Right renal pelvis (tissue), 4 donors: ENCODE data around the gene MPRIP. TPM values are rescaled to one million over a fixed set of nuclear protein-coding genes. Genes with fewer than 3 reads are reported as not detected.
"Not testable (repeated sequence)": the region's sequence is repeated elsewhere in the genome, so short reads cannot be mapped to it uniquely, and the experiment has no call there.

Experiments
- DNase-seq, 4 donors: peaks; one replicate each; pipeline ENCODE4 v3.0.0-alpha.2; 2013; ENCODE audit warnings: low read depth in 4 of 4, low spot score in 3 of 4, missing footprints in 1 of 4
- polyA plus RNA-seq, 4 donors: library from polyadenylated mRNA; unstranded; fragments of 120-200 nt; gene quantifications; one replicate each; pipeline ENCODE4 v1.2.1, GENCODE V29; 2013; ENCODE audit not compliant: insufficient read length in 4 of 4

Gene MPRIP, protein sequence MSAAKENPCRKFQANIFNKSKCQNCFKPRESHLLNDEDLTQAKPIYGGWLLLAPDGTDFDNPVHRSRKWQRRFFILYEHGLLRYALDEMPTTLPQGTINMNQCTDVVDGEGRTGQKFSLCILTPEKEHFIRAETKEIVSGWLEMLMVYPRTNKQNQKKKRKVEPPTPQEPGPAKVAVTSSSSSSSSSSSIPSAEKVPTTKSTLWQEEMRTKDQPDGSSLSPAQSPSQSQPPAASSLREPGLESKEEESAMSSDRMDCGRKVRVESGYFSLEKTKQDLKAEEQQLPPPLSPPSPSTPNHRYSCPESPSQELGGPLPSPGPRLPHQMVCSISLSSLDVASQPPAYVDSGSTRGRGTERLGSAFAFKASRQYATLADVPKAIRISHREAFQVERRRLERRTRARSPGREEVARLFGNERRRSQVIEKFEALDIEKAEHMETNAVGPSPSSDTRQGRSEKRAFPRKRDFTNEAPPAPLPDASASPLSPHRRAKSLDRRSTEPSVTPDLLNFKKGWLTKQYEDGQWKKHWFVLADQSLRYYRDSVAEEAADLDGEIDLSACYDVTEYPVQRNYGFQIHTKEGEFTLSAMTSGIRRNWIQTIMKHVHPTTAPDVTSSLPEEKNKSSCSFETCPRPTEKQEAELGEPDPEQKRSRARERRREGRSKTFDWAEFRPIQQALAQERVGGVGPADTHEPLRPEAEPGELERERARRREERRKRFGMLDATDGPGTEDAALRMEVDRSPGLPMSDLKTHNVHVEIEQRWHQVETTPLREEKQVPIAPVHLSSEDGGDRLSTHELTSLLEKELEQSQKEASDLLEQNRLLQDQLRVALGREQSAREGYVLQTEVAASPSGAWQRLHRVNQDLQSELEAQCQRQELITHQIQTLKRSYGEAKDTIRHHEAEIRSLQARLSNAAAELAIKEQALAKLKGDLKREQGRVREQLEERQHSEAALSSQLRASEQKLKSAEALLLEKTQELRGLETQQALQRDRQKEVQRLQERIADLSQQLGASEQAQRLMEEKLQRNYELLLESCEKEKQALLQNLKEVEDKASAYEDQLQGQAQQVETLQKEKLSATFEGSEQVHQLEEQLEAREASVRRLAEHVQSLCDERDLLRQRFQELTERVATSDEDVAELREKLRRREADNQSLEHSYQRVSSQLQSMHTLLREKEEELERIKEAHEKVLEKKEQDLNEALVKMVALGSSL (N-terminal part only)
- polyA plus RNA-seq = 100 to 1,000 TPM; 140 to 180 (median 164) TPM

DNA sequence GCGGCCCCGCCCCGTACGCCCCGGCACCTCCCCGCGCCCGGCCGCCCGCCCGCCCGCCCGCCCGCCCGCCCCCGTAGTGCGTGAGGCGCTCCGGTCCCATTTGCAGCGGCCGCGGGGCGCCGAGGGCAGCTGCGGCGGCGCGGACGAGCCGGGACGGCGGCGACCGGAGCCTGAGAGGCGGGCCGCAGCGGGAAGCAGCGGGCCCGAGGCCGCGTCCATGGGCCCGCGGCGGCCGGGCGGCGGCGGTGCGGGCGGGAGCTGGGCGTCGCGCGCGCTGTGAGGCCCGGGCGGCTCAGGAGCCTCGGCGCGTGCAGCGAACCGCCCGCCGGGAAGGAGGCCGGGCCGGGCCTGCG is at the start of gene MPRIP:
TSS of gene MPRIP (plus strand) at position 74 of the 353 bp plus-strand sequence. CDS start 392 bp downstream, outside the sequence.
- no peak for DNase-seq

- DNase-seq = no peak
These were observed 47.6 kb upstream of the MPRIP start for GRCh38 chr17:16994631-16995030.

DNA sequence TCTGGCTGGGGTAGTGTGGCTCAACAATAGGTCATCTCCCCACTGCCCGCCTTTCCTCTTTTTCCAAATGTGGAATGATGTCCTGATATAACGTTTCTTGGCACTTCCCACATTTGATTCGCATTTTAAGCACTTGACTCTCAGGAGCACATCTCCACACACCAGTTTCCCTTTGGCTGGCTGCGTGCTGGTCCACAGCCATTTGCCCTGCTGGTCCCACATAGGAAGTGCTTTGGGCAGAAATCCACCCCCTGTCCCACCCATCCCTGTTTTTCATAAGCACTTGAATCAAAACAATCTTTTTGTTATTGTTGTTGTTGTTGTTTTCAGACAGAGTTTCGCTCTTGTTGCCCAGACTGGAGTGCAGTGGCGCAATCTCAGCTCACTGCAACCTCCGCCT is 46.3 kb upstream of the MPRIP start:
- no peak for DNase-seq

GRCh38 chr17:16996726-16997125 is 45.5 kb upstream of the MPRIP start:
- not testable (repeated sequence) for DNase-seq

- DNase-seq = no peak
These were observed 44.5 kb upstream of the MPRIP start for GRCh38 chr17:16997514-16998429.

GRCh38 chr17:16999931-17000625 is 42.2 kb upstream of the MPRIP start:
- no peak for DNase-seq

DNA sequence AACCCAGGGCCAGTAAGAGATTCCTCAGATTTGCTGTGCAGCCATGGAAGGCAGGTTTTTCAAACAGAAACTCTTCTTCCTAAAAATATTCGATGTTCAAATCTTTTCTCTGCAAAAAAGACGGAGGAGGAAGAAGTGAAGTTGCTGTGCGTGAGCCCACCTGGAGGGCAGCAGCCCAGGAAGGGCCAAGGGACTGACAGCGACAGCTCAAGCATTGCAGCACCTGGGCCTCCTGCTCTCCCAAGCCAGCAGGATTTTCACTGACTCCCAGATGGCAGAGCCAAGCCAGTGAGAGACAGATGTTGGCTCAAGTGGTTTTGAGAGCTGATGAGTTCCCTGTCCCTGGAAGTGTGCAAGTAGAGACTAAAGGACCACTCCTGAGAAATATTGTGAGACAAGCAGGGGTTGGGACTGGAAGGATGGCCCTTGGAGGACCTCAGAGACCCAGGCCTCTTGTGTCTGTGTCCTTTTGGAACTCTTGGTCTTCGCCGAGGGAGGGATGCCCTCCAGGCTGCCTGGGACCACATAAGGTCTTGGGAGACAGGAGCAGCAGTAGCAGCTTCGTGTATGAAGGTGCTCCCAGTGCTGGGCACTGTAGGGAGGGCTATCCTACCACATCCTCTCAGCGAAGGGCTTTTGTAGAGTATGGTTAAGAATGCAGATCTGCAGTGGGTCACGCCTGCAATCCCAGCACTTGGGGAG is 41.0 kb upstream of the MPRIP start:
- DNase-seq = no peak

GRCh38 chr17:17001874-17002520 is 40.3 kb upstream of the MPRIP start:
- DNase-seq = peak; percentile 45 to 62 (median 54)

DNA sequence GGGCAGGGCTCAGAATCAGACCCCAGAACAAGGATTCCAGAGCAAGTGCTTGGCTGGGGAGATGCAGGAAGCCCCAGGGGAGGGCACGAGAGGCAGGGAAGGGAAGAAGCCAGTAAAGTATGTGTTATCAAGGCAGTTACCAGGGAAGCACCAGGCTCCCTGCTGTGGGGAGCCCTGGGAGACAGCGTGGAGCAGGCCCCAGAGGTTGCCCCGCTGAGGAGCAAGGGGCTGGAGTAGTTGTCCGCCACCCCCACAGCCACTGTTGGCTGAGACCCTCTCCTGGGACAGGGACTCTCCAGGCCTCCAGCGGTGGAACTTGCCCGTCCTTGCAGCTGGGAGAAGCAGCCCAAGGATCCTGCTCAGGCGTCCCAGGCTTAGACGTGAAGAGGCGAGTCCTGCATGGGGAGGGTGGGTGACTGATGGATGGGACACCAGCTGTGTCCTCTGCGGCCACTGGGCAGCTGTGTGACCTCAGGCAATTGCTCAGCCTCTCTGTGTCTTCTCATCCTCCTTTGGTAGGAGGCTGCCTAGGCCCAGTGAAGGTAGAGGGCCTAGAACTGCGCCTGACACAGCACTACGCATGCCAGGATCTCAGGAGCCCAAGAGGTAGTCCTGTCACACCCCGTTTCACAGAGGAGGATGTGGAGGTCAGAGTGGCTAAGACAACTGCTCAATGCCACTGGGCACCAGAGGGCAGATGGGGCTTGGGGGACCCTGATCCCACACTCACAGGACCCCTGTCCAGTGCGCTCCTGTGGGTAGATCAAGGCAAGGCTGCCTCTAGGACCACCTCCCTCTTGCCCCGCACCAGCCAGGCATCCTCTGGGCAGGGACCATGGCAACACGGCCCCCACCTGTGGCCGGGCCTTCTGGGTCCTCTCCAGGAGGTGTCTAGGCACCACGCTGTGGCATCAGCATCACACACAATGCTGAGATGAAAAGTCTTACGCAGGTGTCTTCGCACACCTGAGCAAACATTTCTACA is 39.2 kb upstream of the MPRIP start:
- not testable (repeated sequence) for DNase-seq

DNA sequence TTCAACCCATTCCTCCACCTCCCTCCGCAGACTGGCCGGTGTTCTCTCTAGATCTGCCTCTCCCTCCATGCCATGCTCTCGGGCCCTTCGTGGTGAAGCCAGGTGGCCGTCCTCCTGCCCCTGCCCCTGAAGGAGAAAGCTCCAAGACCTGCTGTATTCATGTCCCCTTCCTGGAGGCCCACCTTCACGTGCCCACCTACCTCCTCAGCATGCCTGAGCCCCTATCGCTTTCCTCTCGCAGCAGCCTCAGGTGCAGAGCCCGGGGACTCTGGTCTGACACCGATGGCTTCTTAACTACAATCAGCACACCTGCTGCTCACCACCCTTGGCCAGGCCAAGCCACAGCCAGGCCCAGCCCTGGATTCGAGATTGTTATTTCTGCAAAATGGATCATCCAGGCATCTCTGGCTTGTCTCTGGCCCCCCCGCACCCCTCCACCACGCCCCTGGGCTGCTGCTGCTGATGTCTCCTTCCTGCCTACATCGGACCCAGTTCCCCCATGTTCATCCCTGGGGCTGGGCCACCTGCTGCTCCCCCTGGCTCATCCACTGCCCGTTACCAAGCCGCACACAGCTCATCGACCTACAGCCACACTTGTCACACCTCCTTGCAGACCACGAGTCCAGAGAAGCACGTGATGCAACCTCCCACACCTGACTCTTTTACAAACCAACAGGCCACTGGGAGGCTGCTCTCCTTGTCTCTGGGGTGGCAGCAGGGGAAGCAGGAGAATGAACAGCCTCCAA is 37.8 kb upstream of the MPRIP start:
- no peak for DNase-seq

GRCh38 chr17:17004997-17005614 is 37.2 kb upstream of the MPRIP start:
- not testable (repeated sequence) for DNase-seq

DNA sequence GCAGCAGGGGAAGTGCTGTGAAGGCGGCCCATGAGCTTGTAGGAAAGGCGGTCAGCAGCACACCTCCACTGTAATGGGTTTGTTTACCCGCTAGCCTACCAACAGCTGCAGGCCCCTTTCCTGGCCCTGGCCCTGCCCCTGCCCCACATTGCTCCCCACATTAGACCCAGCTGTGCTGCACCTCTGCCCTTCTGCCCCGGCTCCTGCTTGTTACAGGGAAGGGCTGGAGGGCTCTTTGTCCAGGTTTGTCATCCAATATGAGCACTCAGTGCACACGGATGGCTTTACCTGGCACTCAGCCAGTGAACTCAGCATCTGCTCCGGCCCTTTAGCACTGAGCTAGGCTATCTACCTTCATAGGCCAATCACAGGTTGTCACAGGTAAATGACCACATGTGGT is 34.4 kb upstream of the MPRIP start:
- not testable (repeated sequence) for DNase-seq

DNA sequence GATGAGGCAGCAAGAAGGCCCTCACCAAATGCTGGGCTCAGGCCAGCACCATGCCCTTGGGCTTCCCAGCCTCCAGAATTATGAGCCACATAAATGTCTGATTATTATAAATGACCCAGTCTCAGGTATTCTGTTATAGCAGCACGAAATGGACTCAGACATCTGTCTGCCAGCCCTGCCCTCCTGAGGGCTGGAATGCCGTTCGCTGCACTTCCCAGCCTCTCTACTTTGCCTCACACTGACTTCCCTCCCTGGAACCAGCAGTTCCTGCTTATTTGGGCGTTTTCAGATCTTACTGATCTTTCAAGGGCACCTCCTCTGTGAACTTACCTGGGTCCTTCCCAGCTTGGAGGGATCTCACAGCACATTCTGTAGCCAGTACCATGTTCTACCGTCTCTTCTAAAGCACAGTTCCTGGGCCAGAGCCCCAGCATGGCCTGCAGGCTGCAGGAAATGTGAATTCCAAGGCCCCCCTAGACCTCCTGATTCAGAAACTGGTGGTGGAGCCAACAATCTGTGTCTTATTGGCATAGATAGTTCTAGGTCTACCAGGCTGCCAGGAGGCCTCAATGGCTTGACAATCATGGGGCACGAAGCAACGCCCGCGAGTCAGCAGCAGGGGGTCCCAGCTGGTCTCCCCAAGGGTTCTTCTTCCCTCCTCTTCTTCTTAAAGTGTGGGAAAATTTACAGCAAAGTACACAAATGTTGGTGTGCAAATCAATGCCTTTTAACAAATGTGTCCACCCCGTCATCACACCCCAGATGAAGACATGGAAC is 33.4 kb upstream of the MPRIP start:
- DNase-seq = not testable (repeated sequence)

DNA sequence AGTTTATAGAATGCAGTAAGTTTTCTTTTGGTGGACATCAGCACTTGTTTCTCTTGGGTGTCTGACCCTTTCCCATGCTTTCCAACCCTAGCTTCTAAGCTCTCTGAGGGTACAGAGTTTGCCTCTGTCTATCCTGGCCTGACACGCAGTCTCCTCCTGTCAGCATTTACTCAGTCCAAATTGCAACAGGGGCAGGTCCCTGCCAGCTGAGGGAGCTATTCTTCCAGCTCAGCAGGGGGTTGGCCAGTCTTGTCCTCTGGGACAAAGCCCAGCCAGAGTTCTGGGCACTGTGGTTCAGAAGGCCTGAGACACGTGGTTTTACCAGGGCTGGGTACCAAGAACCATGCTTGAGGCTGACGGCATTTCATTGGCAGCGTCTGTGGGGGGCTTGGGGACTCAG is 32.3 kb upstream of the MPRIP start:
- DNase-seq = not testable (repeated sequence)

GRCh38 chr17:17010545-17011034 is 31.7 kb upstream of the MPRIP start:
- not testable (repeated sequence) for DNase-seq
